ENCODE results near the gene TNFRSF14.

- TF ChIP-seq, protein P1, sequence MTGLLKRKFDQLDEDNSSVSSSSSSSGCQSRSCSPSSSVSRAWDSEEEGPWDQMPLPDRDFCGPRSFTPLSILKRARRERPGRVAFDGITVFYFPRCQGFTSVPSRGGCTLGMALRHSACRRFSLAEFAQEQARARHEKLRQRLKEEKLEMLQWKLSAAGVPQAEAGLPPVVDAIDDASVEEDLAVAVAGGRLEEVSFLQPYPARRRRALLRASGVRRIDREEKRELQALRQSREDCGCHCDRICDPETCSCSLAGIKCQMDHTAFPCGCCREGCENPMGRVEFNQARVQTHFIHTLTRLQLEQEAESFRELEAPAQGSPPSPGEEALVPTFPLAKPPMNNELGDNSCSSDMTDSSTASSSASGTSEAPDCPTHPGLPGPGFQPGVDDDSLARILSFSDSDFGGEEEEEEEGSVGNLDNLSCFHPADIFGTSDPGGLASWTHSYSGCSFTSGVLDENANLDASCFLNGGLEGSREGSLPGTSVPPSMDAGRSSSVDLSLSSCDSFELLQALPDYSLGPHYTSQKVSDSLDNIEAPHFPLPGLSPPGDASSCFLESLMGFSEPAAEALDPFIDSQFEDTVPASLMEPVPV (CRISPR knock-in tag; IDR thresholded peaks at IDR 0.05): no peak
- TF ChIP-seq RFX5 (IDR thresholded peaks at IDR 0.05; ENCODE audit: low read depth, low read length): no peak
Measured at GRCh38 chr1:2537784-2538115, 18.4 kb upstream of the TNFRSF14 start.

Data from HepG2 (cell line).